Neutrophil (primary cell): ENCODE measurements around the gene RPS18.
A peak's percentile ranks its signal among the peaks of the same experiment; 100 is the strongest.
"Not testable (repeated sequence)": the region's sequence is repeated elsewhere in the genome, so short reads cannot be mapped to it uniquely, and the experiment has no call there.

Experiments used
- H3K27ac ChIP-seq: fragments of 200-600 bp; sonication (generic); 2 replicates; pipeline ENCODE4 v1.5.1; 2016; ENCODE audit warnings: mild to moderate bottlenecking, moderate library complexity
- H3K27me3 ChIP-seq: fragments of 200-600 bp; sonication (generic); 2 replicates; pipeline ENCODE4 v1.6.0; 2016; ENCODE audit warnings: mild to moderate bottlenecking
- H3K36me3 ChIP-seq: fragments of 200-600 bp; sonication (generic); 2 replicates; pipeline ENCODE4 v1.5.1; 2017
- H3K4me1 ChIP-seq, 2 experiments: fragments of 200-600 bp in 1 of 2; sonication (generic) in 1 of 2; 1 replicate in 1 of 2; 2 replicates in 1 of 2; pipeline versions ENCODE4 v1.5.1 to v1.6.1; 2013 to 2016; ENCODE audit warnings: low read depth in 1 of 2, low read length in 1 of 2, mild to moderate bottlenecking in 1 of 2, moderate library complexity in 1 of 2; ENCODE audit not compliant: control insufficient read depth in 1 of 2, insufficient read depth in 1 of 2
- H3K4me3 ChIP-seq, 2 experiments: fragments of 200-600 bp in 1 of 2; sonication (generic) in 1 of 2; 1 replicate in 1 of 2; 2 replicates in 1 of 2; pipeline ENCODE4 v1.5.1; 2013 to 2016; ENCODE audit warnings: low read depth in 1 of 2, low read length in 1 of 2, mild to moderate bottlenecking in 1 of 2, moderate library complexity in 1 of 2
- H3K9me3 ChIP-seq: fragments of 200-600 bp; sonication (generic); 2 replicates; pipeline ENCODE4 v1.5.1; 2016
- TF ChIP-seq, protein P1 (sequence below): fragments of 200-600 bp; sonication (generic); IDR thresholded peaks from 2 replicates; pipeline ENCODE4 v1.5.1; 2016; ENCODE audit warnings: antibody characterized with exemption

Gene RPS18

DNA sequence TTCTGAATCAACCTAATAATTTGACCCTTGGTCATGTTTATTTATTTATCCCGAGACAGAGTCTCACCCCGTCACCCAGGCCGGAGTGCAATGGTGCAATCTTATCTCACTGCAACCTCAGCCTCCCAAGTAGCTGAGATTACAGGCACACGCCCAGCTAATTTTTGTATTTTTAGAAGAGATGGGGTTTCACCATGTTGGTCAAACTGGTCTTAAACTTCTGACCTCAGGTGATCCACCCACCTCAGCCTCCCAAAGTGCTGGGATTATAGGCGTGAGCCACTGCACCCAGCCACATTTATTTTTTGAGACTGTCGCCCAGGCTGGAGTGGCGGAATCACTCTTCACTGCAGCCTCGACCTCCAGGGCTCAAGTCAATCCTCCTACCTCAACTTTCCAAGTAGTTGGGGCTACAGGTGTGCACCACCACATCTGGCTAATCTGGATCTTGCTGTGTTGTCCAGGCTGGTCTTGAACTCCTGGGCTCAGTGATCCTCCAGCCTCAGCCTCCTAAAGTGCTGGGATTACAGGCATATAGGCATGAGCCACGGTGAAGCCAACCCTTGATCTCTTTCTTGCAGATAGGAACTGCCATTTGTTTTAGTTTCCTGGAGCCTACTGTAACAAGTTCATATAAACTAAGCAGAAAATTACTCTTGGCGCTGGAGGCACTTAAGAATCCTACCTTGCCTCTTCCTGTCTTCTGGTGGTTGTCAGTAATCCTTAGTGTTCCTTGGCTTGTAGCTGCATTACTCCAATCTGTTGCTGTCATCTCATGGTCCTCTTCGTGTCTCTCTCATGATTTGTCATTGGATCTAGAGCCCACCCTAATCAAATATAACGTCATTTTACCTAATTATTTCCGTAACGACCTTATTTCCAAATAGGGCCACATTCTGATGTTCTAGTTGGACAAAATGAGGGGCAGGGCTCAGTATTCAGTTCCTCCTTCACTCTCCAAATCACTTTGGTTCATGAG, 2.3 kb downstream of the RPS18 start:
- no peak overlapping the region for H3K4me3 ChIP-seq
- no peaks in the 10 kb centered on the region for H3K9me3 ChIP-seq
- peaks cover 48 to 52% of the 10 kb centered on the region in 2 experiments for H3K4me1 ChIP-seq
- H3K36me3 ChIP-seq = peaks cover 12% of the 10 kb centered on the region
- H3K27me3 ChIP-seq = no peaks in the 10 kb centered on the region
- TF ChIP-seq, protein P1, sequence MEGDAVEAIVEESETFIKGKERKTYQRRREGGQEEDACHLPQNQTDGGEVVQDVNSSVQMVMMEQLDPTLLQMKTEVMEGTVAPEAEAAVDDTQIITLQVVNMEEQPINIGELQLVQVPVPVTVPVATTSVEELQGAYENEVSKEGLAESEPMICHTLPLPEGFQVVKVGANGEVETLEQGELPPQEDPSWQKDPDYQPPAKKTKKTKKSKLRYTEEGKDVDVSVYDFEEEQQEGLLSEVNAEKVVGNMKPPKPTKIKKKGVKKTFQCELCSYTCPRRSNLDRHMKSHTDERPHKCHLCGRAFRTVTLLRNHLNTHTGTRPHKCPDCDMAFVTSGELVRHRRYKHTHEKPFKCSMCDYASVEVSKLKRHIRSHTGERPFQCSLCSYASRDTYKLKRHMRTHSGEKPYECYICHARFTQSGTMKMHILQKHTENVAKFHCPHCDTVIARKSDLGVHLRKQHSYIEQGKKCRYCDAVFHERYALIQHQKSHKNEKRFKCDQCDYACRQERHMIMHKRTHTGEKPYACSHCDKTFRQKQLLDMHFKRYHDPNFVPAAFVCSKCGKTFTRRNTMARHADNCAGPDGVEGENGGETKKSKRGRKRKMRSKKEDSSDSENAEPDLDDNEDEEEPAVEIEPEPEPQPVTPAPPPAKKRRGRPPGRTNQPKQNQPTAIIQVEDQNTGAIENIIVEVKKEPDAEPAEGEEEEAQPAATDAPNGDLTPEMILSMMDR = no peak
- no peak overlapping the region for H3K27ac ChIP-seq

DNA sequence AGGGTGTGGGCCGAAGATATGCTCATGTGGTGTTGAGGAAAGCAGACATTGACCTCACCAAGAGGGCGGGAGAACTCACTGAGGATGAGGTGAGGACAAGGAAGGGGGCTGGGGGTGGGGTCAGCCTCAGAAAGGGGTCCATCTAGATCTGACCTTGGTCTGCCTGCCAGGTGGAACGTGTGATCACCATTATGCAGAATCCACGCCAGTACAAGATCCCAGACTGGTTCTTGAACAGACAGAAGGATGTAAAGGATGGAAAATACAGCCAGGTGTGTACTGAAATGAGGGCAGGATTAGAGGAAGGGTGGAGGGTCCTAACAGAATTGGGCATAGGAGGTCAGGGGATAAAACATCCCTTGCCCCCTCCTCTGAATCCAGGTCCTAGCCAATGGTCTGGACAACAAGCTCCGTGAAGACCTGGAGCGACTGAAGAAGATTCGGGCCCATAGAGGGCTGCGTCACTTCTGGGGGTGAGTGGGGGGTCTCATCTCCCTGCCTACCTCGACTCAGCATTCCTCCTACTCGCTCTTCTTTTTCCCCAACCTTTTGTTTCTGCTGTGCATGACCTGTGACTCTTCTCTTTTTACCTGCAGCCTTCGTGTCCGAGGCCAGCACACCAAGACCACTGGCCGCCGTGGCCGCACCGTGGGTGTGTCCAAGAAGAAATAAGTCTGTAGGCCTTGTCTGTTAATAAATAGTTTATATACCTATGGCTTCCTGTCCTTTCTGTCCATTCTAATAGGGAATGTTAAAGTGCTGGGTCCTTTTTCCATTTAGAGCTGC, 4.1 kb downstream of the RPS18 start:
- Histone ChIP-seq H3K27ac (peak overlapping the region; percentile 90), H3K36me3 (peaks cover 29% of the 10 kb centered on the region), H3K4me1 (peaks cover 56 to 66% of the 10 kb centered on the region in 2 experiments), H3K4me3 (peak overlapping the region; percentile 77 to 84)
- not testable (repeated sequence) for H3K27me3 ChIP-seq, H3K9me3 ChIP-seq

DNA sequence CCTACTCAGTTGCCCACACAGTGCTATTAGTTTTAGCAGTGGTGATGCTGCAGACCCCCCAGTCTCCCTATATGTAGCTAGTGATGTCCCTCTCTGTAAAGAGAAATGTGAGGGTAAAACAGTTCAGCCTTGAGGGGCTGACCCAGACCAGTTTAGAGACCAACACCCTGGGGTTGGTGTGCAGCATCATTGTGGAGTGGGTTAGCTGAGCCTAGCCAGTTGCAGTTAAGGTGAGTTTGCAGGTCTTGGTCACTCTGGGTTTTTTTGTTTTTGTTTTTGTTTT, 4.6 kb downstream of the RPS18 start:
- TF ChIP-seq, protein P1 = no peak
- peaks cover 54 to 62% of the 10 kb centered on the region in 2 experiments for H3K4me1 ChIP-seq
- peaks cover 29% of the 10 kb centered on the region for H3K36me3 ChIP-seq
- no peaks in the 10 kb centered on the region for H3K27me3 ChIP-seq
- H3K27ac ChIP-seq = peak overlapping the region; percentile 90
- H3K4me3 ChIP-seq = peak overlapping the region; percentile 77 to 84
- H3K9me3 ChIP-seq = no peaks in the 10 kb centered on the region

DNA sequence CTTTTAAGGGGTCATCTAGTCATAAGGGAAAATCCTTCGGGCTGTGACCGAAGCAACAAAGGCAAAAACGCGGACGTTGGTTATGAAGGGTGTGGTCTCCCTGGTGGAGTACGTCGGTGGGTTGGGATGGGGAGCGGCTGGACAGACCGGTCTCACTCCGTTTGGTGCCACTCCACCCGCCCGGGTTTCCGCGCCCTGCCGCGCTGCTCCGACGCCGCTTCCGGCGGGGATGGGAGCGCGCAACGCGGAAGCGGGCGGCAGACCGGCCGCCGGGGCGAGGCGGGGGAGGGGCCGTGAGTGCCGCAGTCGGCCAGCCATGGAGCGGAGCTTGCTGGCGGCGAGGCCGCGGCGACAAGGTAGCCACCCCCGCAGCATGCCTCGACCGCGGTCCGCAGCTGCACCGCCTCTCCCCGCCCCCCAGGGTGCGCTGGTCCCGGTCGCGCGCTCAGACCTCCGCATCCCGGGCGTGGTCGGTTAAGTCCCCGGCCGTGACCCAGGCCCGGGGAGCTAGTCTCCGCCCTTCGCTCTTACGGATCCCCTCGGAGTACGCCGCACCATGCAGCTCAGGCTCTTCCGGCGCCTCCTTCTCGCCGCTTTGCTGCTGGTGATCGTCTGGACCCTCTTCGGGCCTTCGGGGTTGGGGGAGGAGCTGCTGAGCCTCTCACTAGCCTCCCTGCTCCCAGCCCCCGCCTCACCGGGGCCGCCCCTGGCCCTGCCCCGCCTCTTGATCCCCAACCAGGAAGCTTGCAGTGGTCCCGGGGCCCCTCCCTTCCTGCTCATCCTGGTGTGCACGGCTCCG, 5.2 kb downstream of the RPS18 start, which contains the start of gene B3GALT4:
TSS of gene B3GALT4 (plus strand) at position 260 of the 799 bp plus-strand sequence. CDS start at position 557, 297 bp downstream.
- TF ChIP-seq, protein P1 = peak; percentile 81
- Histone ChIP-seq H3K36me3 (peaks cover 29% of the 10 kb centered on the region), H3K4me3 (peak within 1 kb of the TSS; percentile 77 to 84), H3K4me1 (peaks cover 53 to 60% of the 10 kb centered on the region in 2 experiments), H3K9me3 (no peaks in the 10 kb centered on the region), H3K27me3 (no peaks in the 10 kb centered on the region), H3K27ac (peak within 1 kb of the TSS; percentile 90)

DNA sequence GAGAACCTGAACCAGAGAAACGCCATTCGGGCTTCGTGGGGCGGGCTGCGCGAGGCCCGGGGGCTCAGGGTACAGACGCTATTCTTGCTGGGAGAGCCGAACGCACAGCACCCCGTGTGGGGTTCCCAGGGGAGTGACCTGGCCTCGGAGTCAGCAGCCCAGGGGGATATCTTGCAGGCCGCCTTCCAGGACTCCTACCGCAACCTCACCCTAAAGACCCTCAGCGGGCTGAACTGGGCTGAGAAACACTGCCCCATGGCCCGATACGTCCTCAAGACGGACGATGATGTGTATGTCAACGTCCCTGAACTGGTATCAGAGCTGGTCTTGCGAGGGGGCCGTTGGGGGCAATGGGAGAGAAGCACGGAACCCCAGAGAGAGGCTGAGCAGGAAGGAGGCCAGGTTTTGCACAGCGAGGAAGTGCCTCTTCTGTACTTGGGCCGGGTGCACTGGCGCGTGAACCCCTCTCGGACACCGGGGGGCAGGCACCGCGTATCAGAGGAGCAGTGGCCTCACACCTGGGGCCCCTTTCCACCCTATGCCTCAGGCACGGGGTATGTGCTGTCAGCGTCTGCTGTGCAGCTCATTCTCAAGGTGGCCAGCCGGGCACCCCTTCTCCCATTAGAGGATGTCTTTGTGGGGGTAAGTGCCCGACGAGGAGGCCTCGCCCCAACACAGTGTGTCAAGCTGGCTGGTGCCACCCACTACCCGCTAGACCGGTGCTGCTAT, 6.0 kb downstream of the RPS18 start:
- TF ChIP-seq, protein P1 = no peak
- Histone ChIP-seq H3K27ac (peak overlapping the region; percentile 90), H3K4me1 (peaks cover 46 to 52% of the 10 kb centered on the region in 2 experiments), H3K9me3 (no peaks in the 10 kb centered on the region), H3K4me3 (peak overlapping the region; percentile 77 to 84), H3K36me3 (peaks cover 37% of the 10 kb centered on the region), H3K27me3 (no peaks in the 10 kb centered on the region)
